BE2C (cell line): Measurements from ENCODE around the gene RPS21.

Experiments
- DNase-seq: peaks from one replicate; pipeline ENCODE4 v3.0.0-alpha.2; 2020
- H3K27me3 ChIP-seq: fragments of 250-450 bp; sonication (Bioruptor Pico); 2 replicates; pipeline ENCODE4 v1.5.1; 2020; ENCODE audit warnings: mild to moderate bottlenecking
- H3K36me3 ChIP-seq: fragments of 250-450 bp; sonication (Bioruptor Pico); 2 replicates; pipeline ENCODE4 v1.5.1; 2020; ENCODE audit warnings: mild to moderate bottlenecking
- H3K4me1 ChIP-seq: fragments of 250-450 bp; sonication (Bioruptor Pico); 2 replicates; pipeline ENCODE4 v1.5.1; 2020
- H3K4me3 ChIP-seq: 2 replicates; pipeline ENCODE4 v1.5.1; 2011; ENCODE audit warnings: low read depth, low read length
- H3K9me3 ChIP-seq: fragments of 250-450 bp; sonication (Bioruptor Pico); 2 replicates; pipeline ENCODE4 v1.5.1; 2020
- TF ChIP-seq, protein P1 (sequence below): IDR thresholded peaks from 2 replicates; pipeline ENCODE4 v1.5.1; 2012; ENCODE audit warnings: mild to moderate bottlenecking, low read depth, low read length

The RPS21 gene

DNA sequence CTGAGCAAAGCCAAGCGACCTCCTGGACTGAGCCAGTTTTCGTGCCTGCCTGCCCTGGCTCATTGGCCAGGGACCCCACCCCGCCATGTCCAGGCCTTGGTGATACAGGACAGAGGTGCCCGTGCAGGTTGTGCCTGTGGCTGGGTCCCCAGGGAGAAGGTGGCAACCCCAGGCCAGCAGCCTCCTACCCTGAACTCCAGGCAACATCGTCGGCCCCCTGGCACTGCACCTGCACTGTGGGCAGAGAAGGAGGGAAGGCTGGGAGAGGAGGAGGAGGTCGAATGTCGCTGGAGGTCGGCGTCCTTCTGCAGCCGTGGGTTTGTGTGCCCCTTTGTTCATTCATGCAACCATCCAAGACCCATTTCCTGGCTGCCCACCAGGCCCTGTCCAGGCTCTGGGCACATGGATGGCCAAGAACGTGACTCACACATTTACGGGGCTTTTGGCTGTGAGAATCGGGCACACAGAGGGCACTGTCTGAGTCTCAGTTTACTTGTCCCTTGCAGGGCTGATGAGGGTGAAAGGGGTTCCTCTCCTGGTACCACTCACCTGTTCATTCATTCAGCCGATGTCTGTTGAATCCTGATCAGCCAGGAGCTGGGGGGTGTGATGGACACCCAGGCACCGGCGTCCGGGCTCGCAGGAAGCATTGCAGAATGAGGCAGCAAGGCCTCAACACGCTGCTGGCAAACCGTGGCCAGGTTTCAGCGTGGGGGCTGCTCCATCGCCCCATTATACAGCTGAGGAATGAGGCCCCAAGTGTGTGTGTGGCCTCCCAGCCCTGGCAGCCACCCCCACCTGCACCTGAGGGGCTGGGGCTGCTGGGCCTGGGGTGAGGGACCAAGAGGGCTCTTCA, 42.8 kb downstream of the RPS21 start:
- Histone ChIP-seq H3K4me1 (no peaks in the 10 kb centered on the region; the same call in 1 of the 2 replicates), H3K9me3 (no peaks in the 10 kb centered on the region), H3K4me3 (no peak overlapping the region), H3K27me3 (no peaks in the 10 kb centered on the region), H3K36me3 (no peaks in the 10 kb centered on the region)
- TF ChIP-seq, protein P1, sequence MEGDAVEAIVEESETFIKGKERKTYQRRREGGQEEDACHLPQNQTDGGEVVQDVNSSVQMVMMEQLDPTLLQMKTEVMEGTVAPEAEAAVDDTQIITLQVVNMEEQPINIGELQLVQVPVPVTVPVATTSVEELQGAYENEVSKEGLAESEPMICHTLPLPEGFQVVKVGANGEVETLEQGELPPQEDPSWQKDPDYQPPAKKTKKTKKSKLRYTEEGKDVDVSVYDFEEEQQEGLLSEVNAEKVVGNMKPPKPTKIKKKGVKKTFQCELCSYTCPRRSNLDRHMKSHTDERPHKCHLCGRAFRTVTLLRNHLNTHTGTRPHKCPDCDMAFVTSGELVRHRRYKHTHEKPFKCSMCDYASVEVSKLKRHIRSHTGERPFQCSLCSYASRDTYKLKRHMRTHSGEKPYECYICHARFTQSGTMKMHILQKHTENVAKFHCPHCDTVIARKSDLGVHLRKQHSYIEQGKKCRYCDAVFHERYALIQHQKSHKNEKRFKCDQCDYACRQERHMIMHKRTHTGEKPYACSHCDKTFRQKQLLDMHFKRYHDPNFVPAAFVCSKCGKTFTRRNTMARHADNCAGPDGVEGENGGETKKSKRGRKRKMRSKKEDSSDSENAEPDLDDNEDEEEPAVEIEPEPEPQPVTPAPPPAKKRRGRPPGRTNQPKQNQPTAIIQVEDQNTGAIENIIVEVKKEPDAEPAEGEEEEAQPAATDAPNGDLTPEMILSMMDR, result no peak
- DNase-seq, result no peak

DNA sequence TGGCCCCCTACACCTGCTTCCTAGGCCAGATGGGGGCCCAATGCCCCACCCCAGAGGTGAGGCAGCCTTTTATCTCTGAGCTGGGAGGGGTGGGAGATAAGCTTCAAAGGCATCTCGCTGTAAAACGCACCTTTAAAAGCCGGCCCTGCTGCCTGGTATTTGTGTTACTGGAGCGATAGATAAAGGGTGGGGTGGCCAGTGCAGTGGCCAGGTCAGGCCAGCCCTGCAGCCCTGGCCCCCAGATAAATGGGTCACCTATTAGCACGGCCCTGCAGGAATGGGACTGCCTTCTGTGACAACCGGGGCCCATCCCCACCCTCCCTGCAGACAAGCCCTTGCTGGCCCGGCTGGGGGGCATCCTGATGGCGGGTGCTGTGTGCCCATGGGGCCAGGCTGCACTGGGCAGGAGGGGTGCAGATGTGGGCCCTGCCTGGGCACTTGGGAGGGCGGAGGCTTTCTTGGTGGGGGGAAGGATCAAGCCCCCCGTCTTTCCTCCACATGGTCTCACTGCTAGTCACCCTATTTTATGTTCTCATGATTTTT, 43.5 kb downstream of the RPS21 start:
- H3K4me1 ChIP-seq, result no peaks in the 10 kb centered on the region; the same call in 1 of the 2 replicates
- DNase-seq, result no peak
- no peaks in the 10 kb centered on the region for H3K9me3 ChIP-seq
- TF ChIP-seq, protein P1, result no peak
- H3K4me3 ChIP-seq, result no peak overlapping the region
- no peaks in the 10 kb centered on the region for H3K27me3 ChIP-seq
- H3K36me3 ChIP-seq, result no peaks in the 10 kb centered on the region

DNA sequence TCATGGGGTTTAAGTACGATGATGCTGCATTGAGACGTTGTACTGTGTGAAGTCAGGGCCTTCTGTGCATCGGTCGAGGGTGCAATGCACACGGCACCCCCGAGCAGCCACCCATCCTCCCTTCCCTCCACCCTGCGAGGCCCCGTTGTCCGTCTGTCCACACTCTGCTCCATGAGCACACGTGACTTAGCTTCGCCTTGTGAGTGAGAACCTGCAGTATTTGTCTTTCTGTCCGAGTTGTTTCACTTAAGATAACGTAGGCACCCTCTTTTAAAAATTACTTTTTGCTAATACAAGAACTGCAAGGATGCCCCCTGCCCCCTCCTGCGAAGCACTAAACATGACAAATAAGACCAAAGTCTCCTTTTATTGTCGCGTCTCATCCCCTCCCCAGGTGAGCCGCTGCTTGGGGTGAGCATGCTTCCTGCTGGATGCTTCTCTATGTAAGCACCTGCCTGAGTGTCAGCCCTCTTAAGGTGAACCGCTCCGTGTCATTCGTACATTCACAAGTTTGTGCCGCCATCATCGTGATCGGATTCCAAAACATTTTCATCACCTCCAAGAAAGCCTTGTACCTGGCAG, 44.1 kb downstream of the RPS21 start:
- Histone ChIP-seq H3K27me3 (no peaks in the 10 kb centered on the region), H3K4me1 (no peaks in the 10 kb centered on the region; the same call in 1 of the 2 replicates), H3K9me3 (no peaks in the 10 kb centered on the region), H3K36me3 (no peaks in the 10 kb centered on the region), H3K4me3 (no peak overlapping the region)
- DNase-seq, result no peak
- TF ChIP-seq, protein P1, result no peak

DNA sequence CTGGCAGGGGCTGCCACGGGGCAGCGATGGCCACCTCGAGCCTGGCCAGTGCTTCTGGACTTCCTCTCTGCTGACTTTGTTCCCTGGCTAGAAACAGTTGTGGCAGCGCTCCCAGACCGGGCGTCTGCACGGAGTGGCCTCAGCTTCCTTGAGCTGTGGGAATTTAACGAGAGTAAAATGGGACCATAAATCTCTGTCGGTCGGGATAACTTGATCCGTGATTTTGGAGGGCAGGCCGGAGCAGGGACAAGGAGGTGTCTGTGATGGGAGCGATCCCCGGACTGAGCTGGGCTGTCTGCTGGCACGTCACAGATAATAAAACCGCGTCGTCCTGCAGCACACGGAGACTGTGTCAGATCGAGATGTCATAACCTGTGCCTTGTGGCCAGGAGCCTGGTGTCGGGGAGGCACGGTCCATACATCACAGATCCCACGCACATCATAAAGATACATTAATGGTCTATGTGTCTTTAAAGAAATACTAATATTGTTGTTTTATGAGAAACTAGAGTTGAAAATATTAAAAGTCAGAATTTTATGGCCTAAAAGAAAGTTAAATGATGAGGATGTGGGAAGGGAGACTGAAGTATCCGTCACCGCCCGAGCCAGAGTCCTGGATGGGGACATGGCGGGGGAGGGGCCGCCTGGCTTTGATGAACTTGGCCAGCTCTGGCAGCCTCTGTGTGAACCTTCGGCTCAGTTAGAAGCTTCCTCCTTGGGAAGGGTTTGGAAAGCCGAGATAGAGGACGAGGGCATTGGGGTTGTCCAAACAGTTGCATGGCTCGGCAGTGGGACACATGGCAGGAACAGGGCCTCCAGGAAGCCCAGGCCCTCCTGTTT, 47.0 kb downstream of the RPS21 start:
- Histone ChIP-seq H3K4me3 (no peak overlapping the region), H3K36me3 (no peaks in the 10 kb centered on the region), H3K4me1 (no peaks in the 10 kb centered on the region), H3K9me3 (no peaks in the 10 kb centered on the region), H3K27me3 (no peaks in the 10 kb centered on the region)
- DNase-seq, result no peak
- TF ChIP-seq, protein P1, result no peak

DNA sequence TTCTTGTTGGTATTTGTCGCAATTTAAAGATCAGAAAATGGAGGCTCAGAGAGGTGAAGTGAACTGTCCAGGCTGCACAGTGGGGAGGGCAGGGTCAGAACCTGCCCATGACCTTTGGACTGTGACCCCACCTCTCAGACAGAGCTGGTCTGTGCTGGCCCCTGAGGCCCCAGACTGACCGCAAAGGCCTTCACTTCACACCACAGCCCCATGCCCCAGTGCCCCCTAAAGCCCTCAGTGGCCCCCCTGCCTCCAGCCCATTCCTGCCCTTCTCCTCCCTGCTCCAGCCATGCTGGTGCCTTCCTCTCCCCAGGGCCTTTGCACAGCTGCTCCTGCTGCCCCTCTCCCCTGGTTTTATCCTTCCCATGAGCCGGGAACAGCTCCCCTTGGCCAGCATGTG, 49.8 kb downstream of the RPS21 start:
- Histone ChIP-seq H3K27me3 (no peaks in the 10 kb centered on the region), H3K4me1 (no peaks in the 10 kb centered on the region), H3K36me3 (no peaks in the 10 kb centered on the region), H3K4me3 (no peak overlapping the region), H3K9me3 (no peaks in the 10 kb centered on the region)
- DNase-seq, result no peak
- TF ChIP-seq, protein P1, result no peak
